ENCODE measurements around the gene UBE2L5.
"Not testable (repeated sequence)": the region's sequence is repeated elsewhere in the genome, so short reads cannot be mapped to it uniquely, and the experiment has no call there.

The UBE2L5 gene

DNA sequence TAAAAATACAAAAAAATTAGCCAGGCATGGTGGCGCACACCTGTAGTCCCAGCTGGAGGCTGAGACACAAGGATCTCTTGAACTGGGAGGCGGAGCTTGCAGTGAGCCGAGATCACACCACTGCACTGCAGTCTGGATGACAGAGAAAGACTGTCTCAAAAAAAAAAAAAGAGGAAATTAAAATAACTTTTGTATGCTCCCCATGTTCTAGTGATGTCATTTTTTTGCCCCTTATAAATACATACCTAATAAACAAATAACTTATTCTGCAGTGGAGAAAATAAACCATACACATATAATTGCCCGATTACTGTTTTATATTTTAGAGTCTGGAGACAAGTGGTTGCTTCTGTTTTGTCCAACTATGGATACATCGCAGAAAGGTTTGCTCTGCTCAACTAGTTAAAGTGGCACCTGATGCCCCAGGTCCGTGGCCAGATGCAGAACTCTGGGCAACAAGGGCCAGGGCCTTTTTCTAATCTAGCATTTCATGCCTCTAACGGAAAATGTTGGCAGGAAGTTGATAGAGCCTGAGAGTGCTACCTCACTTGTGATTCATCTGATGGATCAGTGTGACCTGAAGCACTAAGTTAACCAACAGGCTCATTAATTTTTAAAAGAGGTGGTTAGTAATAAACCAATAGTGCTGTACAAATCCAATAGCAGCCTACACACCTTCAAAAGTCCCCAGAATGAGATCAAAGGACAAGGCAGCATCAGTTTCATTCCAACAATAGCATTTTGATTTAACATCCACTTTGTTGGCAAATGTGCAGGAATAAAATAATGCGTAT lies 18.8 kb downstream of the UBE2L5 start:
- DNase-seq: no peak

DNA sequence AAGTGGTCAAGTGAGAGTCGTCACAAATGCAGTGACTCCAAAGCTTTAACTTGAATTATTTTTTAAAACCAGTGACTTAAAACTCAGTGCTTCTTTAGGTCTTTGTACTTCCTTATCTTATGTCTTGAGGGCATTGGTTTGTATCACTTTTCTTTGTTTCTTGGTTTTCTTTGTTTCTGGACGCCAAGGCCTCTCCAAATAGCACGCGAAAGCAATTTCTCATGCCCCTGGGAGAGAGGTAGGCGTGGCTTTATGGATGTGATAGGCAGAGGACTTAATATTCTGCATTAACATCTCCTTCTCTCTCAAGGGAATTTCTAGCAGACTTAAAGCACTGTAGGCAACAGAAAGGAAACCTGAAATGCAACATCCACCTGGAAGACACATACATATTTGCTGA lies 20.6 kb downstream of the UBE2L5 start:
- no peak for DNase-seq

DNA sequence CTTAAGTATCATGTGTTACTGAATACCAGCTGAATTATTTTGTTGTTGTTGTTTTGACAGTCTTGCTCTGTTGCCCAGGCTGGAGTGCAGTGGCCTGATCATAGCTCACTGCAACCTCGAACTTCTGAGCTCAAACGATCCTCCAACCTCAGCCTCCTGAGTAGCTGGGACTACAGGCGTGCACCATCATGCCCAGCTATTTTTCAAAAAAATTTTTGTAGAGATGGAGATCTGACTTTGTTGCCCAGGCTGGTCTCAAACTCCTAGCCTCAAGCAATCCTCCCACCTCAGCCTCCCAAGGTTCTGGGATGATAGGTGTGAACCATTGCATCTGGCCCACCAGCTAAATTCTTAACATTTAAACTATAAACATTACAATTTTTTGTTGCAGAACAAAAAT lies 21.2 kb downstream of the UBE2L5 start:
- not testable (repeated sequence) for DNase-seq

DNA sequence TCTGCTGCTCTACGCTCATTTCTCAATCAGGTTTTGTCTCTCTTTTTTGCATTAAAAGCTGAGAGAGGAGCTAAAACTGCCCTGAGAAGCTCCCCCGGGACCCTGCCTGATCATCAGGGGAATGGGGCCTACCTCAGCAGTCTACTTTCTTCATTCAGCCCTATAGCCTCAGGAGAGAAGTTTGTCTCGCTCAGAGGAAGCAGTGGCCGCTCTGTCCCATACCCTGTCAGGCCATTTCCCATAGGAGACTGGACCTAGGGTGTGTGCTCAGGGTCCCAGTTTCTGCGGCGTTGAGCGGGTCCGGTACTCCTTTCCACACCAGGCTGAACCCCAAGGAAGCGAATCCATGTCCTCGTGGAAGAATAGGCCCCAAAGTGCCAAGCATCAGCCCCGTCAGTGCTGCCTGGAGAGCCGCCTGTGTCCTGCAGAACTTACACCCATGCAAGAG lies 21.7 kb downstream of the UBE2L5 start:
- no peak for DNase-seq

DNA sequence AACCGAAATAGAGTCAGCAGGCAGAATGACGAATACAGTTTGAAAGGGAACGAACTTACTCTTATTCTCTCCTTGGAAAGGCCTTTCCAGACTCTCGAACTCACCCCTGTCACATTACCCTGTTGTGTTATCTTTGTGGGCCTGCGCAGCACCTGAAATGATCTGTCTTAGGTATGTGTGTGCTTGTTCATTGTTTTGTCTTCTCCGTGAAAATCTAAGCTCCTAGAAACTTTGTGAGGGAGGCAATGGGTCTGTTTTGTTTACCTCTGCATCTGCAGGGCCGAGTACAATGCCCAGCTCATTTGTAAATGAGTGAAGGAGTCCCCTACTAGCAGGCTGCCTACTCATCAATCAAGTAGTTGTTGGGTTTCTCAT lies 23.8 kb downstream of the UBE2L5 start:
- no peak for DNase-seq

DNA sequence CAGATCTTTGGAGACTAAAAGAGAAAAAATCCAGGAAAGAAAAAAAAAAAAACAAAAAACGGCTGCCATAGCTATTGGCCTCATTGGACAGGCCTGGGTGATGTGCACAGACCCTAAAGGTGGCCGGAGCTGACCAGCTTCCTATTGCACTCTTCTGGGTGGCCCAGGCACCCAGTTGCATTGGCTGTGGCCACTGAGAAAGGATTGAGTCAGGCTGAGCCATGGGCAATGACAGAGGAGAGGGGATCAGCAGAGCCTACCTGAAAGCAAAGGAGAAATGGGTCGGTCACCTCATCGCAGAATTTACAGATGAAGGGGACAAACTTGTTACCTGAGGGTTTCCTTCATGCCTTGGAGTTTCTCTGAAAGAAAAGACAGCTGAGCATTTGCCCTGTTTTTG lies 26.1 kb downstream of the UBE2L5 start:
- DNase-seq: no peak

DNA sequence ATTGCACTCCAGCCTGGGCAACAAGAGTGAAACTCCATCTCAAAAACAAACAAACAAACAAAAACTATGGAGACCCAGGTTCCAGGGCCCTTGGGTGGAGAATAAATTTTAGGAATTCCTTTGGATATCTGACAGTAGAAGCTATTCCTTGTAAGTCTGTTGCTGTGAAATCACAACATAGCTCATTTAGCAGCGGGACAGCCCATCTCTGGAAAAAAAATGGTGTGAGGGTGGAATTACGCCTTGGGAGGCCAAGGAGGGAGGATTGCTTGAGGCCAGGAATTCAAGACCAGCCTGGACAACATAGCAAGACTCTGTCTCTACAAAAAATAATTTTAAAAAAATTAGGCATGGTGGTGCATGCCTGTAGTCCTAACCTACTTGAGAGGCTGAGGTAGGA lies 27.8 kb downstream of the UBE2L5 start:
- DNase-seq: no peak

DNA sequence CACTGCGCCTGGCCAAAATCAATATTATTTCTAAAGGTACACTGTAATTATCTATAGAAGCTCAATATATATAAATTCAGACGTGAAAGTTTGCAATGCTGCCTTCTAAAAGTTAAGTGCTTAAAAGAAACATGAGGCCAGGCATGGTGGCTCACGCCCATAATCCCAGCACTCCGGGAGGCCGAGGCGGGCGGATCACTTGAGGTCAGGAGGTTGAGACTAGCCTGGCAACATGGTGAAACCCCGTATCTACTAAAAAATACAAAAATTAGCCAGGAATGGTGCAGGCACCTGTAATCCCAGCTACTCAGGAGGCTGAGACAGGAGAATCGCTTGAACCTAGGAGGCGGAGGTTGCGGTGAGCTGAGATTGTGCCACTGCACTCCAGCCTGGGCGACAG lies 29.2 kb downstream of the UBE2L5 start:
- not testable (repeated sequence) for DNase-seq

GRCh38 chr13:30453727-30454126 lies 31.4 kb downstream of the UBE2L5 start:
- no peak for DNase-seq

DNA sequence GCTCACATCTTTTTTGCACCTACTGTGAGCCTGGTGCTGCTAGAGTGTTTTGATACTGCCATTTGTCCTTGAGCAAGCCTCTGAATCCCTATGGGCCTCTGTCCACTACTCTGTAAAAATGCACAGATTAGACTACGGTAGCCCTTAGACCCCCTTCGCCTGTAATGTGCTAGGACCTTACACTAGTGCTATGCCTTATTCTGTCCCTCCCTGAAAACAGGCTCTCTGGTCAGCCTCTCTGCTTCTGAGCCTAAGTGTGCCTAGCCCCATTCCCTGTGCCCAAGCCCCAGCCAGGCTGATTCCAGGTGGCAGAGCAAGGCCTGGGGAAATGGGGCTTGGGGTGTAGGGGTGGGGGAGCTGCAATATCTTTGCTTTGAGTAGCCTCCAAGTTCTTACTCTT lies 32.7 kb downstream of the UBE2L5 start:
- DNase-seq: no peak

- no peak for DNase-seq
Observed at GRCh38 chr13:30456290-30456689, 34.0 kb downstream of the UBE2L5 start.

DNA sequence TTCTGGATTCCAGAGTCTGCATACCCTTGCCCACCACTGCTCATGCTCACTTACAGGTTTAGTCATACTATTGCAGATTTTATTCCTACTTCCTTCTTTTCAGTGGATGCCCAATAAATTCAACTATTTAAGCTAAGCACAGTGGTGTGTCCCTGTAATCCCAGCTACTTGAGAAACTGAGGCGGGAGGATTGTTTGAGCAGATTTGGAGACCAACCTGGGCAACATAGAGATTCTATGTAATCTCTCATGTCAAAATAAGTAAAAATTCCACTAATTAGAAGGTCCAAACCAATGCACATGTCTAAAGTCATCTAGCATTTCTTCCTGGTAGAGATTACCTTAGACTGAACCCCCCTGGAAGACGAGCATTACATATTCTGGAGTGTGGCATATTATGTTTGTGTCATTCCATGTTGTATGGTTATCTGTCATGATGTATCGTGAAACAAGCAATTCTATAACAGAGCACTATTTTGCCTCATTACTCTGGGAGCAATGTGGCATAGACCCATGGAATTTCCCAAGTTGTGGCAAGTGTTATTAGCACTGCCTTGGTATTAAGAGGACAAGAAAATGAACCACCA lies 35.1 kb downstream of the UBE2L5 start:
- DNase-seq: no peak

DNA sequence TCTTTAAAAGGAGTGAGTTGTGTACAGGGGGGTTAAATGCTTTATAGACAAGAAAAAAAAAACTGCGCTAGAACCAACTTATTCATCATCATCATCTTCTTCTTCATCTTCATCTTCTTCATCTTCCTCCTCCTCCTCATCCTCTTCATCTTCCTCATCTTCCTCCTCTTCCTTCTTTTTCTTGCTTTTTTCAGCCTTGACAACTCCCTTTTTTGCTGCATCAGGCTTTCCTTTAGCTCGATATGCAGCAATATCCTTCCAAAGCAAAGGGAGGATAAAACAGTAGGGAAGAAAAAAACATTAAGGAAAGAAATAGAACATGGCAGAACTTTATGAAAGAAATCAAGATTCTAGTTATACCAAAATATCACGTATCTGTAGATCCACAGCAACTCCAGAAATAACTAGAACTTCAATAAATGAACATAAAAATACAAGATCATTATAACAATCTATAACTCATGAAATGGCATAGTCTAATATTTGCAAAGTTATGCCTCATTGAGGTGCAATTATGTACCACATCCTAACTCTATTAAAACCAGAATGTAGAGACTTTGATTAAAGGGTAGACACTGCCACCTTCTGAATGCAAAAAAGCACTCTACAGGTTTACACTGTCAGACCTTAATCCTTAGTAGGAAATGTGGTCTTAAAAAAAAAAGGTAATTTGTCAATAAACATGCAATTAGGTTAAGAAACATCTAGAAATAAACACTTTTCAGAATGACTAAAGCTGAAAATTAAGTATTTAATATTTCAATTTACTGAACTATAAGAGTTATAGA lies 39.2 kb downstream of the UBE2L5 start:
- peak; percentile 54 for DNase-seq

DNA sequence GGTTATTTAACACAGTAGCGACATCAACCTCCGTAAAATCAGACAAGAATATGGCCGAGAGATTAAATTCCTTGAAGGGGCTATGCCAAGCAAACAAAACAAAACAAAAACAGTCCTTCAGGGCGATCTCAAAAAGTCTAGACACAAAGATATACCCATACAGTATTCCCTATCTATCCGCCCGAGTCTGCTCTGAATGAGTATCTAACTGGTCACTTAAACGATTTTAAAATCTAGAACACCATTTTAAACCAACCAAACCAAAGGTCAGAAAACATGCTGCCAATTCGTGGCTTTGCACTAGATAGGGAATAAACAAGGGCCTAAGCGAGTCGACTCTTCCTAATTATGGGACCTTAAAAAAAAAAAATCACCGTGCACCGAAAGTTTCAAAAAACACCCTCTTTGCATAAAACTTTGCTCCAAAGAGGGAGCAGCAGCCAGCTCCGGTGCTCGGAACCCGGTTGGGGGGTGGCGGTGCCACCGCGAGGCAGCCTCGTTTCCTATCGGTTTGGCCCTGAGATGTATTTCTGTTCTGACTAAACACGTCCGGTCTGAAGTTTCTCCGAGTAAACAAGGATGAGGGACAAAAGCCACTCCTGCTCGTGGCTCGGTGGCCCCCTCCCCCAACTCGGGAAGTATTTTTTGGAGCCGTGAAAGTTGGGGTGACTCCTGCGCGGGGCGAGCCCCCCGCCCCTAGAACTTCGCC lies 41.6 kb downstream of the UBE2L5 start:
- peak; percentile 62 for DNase-seq

- DNase-seq: peak; percentile 93
Observed at GRCh38 chr13:30464496-30465342, 42.4 kb downstream of the UBE2L5 start.

DNA sequence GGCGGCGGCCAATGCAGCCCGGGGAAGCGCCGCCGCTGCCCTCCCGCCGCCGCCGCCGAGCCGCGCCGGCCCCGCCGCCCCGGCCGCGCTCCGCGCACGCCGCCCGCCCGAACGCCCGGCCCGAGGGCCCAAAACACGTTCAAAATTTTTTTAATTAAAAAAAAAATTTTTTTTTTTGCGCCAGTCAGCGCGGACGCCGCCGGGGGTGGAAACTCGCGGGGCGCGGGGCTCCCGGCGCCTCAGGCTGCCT lies 43.0 kb downstream of the UBE2L5 start:
- no peak for DNase-seq

DNA sequence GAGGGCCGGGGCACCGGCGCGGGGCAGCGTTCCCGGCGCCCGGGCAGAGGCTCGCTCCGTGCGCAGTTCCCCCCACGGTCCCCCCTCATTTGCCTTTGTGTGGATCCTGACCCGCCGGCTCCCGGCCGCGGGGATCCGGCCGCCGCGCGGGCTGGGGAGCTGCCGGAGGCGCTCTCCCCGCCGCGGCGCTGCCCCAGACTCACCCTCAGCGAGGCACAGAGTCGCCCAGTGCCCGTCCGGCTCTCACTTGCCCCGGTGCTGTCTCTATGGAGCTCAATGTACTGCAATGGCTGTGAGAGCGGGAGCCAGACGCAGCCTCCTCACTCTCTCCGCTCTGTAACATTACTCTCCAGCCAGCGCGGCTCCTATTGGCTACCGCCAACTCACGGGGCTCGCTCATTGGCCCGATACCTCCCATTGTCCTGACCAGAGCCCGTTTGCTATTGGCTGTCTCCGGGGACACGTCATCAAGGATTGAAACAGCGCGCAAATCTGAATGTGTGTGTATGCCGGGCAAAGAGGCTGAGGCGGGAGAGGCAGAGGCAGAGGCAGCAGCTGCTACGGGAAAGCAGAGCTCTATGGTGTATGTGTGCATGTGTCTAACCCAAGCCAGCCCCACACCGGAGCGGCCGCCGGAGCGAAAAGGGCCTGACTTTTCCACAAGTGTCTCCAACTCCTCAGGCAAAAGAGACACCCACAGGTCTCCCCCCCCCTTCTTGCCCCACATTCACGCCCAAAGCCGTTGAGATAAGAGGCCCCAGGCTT lies 43.5 kb downstream of the UBE2L5 start, which contains the start of gene HMGB1:
Gene HMGB1, minus strand, starts transcription at position 344 of the 765 bp plus-strand sequence. CDS start 2,256 bp downstream, outside the sequence.
- peak; percentile 100 for DNase-seq

GRCh38 chr13:30466358-30466714 lies 44.0 kb downstream of the UBE2L5 start:
- DNase-seq: peak; percentile 33

GRCh38 chr13:30466841-30467252 lies 44.6 kb downstream of the UBE2L5 start:
- DNase-seq: no peak

- DNase-seq: no peak
Observed at GRCh38 chr13:30473675-30474074, 51.4 kb downstream of the UBE2L5 start.

Measured in fibroblast of skin of scalp (primary cell).